ENCODE data around the gene TCF4.

DNA sequence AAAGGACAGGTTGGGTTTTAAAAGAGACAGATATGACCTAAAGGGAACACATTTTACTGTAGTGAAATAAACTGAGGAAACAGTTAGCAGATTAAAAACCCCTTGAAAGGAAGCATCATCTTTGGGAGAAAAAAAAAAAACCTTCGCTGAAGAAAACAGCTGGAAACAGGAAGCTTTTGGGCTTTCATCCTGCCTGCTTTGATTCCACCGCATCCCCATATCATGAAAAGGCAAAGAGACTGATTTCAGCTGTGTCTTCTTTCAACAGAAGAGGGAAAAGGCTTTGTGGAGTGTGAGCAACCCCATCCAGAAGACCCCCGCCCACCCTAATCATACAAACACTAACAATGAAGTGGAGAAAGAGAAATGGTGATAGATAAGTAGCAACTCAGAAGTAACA lies 86.4 kb downstream of the TCF4 start:
- TF ChIP-seq, protein P1, sequence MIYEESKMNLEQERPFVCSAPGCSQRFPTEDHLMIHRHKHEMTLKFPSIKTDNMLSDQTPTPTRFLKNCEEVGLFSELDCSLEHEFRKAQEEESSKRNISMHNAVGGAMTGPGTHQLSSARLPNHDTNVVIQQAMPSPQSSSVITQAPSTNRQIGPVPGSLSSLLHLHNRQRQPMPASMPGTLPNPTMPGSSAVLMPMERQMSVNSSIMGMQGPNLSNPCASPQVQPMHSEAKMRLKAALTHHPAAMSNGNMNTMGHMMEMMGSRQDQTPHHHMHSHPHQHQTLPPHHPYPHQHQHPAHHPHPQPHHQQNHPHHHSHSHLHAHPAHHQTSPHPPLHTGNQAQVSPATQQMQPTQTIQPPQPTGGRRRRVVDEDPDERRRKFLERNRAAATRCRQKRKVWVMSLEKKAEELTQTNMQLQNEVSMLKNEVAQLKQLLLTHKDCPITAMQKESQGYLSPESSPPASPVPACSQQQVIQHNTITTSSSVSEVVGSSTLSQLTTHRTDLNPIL (CRISPR knock-in tag; IDR thresholded peaks at IDR 0.05; ENCODE audit: low read depth): no peak
- TF ChIP-seq ZC3H10 (CRISPR knock-in tag; IDR thresholded peaks at IDR 0.05): no peak
- TF ChIP-seq ZFP30 (CRISPR knock-in tag; IDR thresholded peaks at IDR 0.05): no peak
- no peak for TF ChIP-seq ZNF70 (CRISPR knock-in tag; IDR thresholded peaks at IDR 0.05)
- TF ChIP-seq, protein P2, sequence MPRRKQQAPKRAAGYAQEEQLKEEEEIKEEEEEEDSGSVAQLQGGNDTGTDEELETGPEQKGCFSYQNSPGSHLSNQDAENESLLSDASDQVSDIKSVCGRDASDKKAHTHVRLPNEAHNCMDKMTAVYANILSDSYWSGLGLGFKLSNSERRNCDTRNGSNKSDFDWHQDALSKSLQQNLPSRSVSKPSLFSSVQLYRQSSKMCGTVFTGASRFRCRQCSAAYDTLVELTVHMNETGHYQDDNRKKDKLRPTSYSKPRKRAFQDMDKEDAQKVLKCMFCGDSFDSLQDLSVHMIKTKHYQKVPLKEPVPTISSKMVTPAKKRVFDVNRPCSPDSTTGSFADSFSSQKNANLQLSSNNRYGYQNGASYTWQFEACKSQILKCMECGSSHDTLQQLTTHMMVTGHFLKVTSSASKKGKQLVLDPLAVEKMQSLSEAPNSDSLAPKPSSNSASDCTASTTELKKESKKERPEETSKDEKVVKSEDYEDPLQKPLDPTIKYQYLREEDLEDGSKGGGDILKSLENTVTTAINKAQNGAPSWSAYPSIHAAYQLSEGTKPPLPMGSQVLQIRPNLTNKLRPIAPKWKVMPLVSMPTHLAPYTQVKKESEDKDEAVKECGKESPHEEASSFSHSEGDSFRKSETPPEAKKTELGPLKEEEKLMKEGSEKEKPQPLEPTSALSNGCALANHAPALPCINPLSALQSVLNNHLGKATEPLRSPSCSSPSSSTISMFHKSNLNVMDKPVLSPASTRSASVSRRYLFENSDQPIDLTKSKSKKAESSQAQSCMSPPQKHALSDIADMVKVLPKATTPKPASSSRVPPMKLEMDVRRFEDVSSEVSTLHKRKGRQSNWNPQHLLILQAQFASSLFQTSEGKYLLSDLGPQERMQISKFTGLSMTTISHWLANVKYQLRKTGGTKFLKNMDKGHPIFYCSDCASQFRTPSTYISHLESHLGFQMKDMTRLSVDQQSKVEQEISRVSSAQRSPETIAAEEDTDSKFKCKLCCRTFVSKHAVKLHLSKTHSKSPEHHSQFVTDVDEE (CRISPR knock-in tag; IDR thresholded peaks at IDR 0.05): no peak
- TF ChIP-seq, protein P3, sequence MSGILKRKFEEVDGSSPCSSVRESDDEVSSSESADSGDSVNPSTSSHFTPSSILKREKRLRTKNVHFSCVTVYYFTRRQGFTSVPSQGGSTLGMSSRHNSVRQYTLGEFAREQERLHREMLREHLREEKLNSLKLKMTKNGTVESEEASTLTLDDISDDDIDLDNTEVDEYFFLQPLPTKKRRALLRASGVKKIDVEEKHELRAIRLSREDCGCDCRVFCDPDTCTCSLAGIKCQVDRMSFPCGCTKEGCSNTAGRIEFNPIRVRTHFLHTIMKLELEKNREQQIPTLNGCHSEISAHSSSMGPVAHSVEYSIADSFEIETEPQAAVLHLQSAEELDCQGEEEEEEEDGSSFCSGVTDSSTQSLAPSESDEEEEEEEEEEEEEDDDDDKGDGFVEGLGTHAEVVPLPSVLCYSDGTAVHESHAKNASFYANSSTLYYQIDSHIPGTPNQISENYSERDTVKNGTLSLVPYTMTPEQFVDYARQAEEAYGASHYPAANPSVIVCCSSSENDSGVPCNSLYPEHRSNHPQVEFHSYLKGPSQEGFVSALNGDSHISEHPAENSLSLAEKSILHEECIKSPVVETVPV (CRISPR knock-in tag; IDR thresholded peaks at IDR 0.05): no peak
- TF ChIP-seq, protein P4, sequence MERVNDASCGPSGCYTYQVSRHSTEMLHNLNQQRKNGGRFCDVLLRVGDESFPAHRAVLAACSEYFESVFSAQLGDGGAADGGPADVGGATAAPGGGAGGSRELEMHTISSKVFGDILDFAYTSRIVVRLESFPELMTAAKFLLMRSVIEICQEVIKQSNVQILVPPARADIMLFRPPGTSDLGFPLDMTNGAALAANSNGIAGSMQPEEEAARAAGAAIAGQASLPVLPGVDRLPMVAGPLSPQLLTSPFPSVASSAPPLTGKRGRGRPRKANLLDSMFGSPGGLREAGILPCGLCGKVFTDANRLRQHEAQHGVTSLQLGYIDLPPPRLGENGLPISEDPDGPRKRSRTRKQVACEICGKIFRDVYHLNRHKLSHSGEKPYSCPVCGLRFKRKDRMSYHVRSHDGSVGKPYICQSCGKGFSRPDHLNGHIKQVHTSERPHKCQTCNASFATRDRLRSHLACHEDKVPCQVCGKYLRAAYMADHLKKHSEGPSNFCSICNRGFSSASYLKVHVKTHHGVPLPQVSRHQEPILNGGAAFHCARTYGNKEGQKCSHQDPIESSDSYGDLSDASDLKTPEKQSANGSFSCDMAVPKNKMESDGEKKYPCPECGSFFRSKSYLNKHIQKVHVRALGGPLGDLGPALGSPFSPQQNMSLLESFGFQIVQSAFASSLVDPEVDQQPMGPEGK (CRISPR knock-in tag; IDR thresholded peaks at IDR 0.05; ENCODE audit: borderline replicate concordance): no peak
- TF ChIP-seq TOX (CRISPR knock-in tag; IDR thresholded peaks at IDR 0.05; ENCODE audit: borderline replicate concordance): no peak

Measured in SK-N-SH treated with all-trans-retinoic acid at 6 μM for 48 hours (cell line).